ENCODE measurements around the gene C18orf32.

The C18orf32 gene

DNA sequence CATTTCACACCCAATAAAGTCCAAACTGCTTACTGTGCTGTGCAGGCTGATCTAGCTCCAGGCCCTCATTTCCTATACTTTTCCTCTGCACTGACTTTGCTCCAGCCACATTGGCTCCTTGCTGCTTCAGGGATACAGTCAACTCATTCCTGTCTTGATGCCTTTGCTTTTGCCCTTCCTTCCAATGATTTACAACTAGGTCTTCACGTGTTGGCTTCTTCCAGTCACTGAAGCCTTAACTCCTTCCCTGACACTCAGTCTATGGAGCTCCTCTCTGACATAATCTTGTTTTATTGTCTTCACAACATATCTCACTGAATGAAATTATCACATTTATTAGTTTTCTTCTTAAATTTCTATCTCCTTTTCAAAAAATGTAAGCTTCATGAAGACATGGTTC lies 16.9 kb upstream of the C18orf32 start:
- ChIA-PET CTCF (interaction anchor here (0.5 to 0.6 kb wide), 2 partner anchors 8 to 10 kb away, joined by 3 read pairs; no protein-coding TSS in a partner anchor), POLR2A (interaction anchor here (0.8 kb wide), 1 partner anchor 17 kb away, joined by 3 read pairs; the partner anchor contains the start of gene C18orf32)
- no peak for DNase-seq (ENCODE audit: extremely low spot score)
- TF ChIP-seq TARDBP (IDR thresholded peaks at IDR 0.05) = no peak
- TF ChIP-seq SUZ12 (IDR thresholded peaks at IDR 0.05) = no peak
- TF ChIP-seq, protein P1, sequence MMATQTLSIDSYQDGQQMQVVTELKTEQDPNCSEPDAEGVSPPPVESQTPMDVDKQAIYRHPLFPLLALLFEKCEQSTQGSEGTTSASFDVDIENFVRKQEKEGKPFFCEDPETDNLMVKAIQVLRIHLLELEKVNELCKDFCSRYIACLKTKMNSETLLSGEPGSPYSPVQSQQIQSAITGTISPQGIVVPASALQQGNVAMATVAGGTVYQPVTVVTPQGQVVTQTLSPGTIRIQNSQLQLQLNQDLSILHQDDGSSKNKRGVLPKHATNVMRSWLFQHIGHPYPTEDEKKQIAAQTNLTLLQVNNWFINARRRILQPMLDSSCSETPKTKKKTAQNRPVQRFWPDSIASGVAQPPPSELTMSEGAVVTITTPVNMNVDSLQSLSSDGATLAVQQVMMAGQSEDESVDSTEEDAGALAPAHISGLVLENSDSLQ (IDR thresholded peaks at IDR 0.05) = 0 out of 2 replicates have a peak, but pooled peaks have one; percentile 13

- CTCF ChIA-PET = interaction anchor here (0.8 to 1.5 kb wide), 2 partner anchors 11 to 358 kb away, joined by 3 to 4 read pairs; no protein-coding TSS in a partner anchor
- POLR2A ChIA-PET = interaction anchor here (1.0 kb wide), 1 partner anchor 13 kb away, joined by 4 read pairs; the partner anchor contains the start of gene C18orf32
- TF ChIP-seq, protein P1 (IDR thresholded peaks at IDR 0.05) = peak; percentile 95
- no peak for TF ChIP-seq ZNF384 (IDR thresholded peaks at IDR 0.05)
- TF ChIP-seq FOXM1 (IDR thresholded peaks at IDR 0.05; ENCODE audit: borderline replicate concordance) = no peak
- TF ChIP-seq FOXA1 (IDR thresholded peaks at IDR 0.05) = no peak
- no peak for TF ChIP-seq ELF4 (IDR thresholded peaks at IDR 0.05)
- TF ChIP-seq NFRKB (IDR thresholded peaks at IDR 0.05) = no peak
- peak; percentile 72; the same call in 1 of the 2 replicates for TF ChIP-seq CTBP1 (IDR thresholded peaks at IDR 0.05; ENCODE audit: borderline replicate concordance)
- TF ChIP-seq HDGF (IDR thresholded peaks at IDR 0.05; ENCODE audit: borderline replicate concordance) = no peak
- TF ChIP-seq FOXK2 (IDR thresholded peaks at IDR 0.05) = no peak
- TF ChIP-seq LEF1 (IDR thresholded peaks at IDR 0.05; ENCODE audit: borderline replicate concordance) = no peak
- no peak for TF ChIP-seq TARDBP (IDR thresholded peaks at IDR 0.05)
- no peak for DNase-seq (ENCODE audit: extremely low spot score)
Measured at GRCh38 chr18:49500201-49500921, 13.3 kb upstream of the C18orf32 start.

- DNase-seq (ENCODE audit: extremely low spot score) = no peak
- TF ChIP-seq CTBP1 (IDR thresholded peaks at IDR 0.05; ENCODE audit: borderline replicate concordance) = no peak
- no peak for TF ChIP-seq BHLHE40 (IDR thresholded peaks at IDR 0.05; ENCODE audit: borderline replicate concordance)
- no peak for TF ChIP-seq HDGF (IDR thresholded peaks at IDR 0.05; ENCODE audit: borderline replicate concordance)
- no peak for TF ChIP-seq SUZ12 (IDR thresholded peaks at IDR 0.05)
- no peak for TF ChIP-seq NFRKB (IDR thresholded peaks at IDR 0.05)
- TF ChIP-seq ZNF384 (IDR thresholded peaks at IDR 0.05) = no peak
- TF ChIP-seq LEF1 (IDR thresholded peaks at IDR 0.05; ENCODE audit: borderline replicate concordance) = no peak
- no peak for TF ChIP-seq TARDBP (IDR thresholded peaks at IDR 0.05)
- no peak for TF ChIP-seq FOXA1 (IDR thresholded peaks at IDR 0.05)
- no peak for TF ChIP-seq FOXM1 (IDR thresholded peaks at IDR 0.05; ENCODE audit: borderline replicate concordance)
- no peak for TF ChIP-seq SP1 (IDR thresholded peaks at IDR 0.05)
- TF ChIP-seq, protein P1 (IDR thresholded peaks at IDR 0.05) = no peak
- TF ChIP-seq ARNT (IDR thresholded peaks at IDR 0.05) = no peak
- TF ChIP-seq FOXK2 (IDR thresholded peaks at IDR 0.05) = no peak
- no peak for TF ChIP-seq ELF4 (IDR thresholded peaks at IDR 0.05)
- ChIA-PET POLR2A (no interaction called here), CTCF (no interaction called here)
Measured at GRCh38 chr18:49499046-49499637, 12.1 kb upstream of the C18orf32 start.

- TF ChIP-seq ARNT (IDR thresholded peaks at IDR 0.05) (no peak), ELF4 (IDR thresholded peaks at IDR 0.05) (no peak), LEF1 (IDR thresholded peaks at IDR 0.05; ENCODE audit: borderline replicate concordance) (no peak), NFRKB (IDR thresholded peaks at IDR 0.05) (no peak), L3MBTL2 (conservative IDR thresholded peaks at IDR 0.05) (no peak), SP1 (IDR thresholded peaks at IDR 0.05) (no peak), ZNF384 (IDR thresholded peaks at IDR 0.05) (no peak), CTBP1 (IDR thresholded peaks at IDR 0.05; ENCODE audit: borderline replicate concordance) (no peak)
- ChIA-PET CTCF (interaction anchor here (0.6 to 0.9 kb wide), 2 partner anchors 8 to 15 kb away, joined by 3 to 5 read pairs; no protein-coding TSS in a partner anchor), POLR2A (interaction anchor here (1.8 kb wide), 1 partner anchor 8 kb away, joined by 12 read pairs; the partner anchor contains the start of gene C18orf32)
- no peak for DNase-seq (ENCODE audit: extremely low spot score)
Measured at GRCh38 chr18:49495480-49495879, 8.4 kb upstream of the C18orf32 start.

DNA sequence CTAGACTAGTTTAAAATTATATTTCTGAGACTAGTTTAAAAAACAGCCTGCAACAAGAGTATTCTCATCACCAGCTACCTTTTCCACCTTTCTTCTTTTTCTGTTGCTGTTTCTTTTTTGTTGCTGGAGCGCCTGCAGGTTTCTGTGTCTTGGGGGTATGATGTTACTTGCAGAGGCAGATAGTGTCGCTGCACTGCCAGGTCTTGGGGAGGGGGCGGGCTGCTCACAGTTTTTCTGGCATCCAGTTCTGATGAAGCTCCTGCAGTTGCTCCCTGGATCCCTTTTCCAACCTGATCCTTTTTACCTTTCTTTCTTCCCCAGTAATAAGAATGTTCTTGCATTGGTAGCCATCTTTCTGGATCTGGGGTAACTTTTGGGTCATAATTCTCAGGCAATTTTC lies 8.0 kb upstream of the C18orf32 start:
- POLR2A ChIA-PET = interaction anchor here (1.8 kb wide), 1 partner anchor 8 kb away, joined by 12 read pairs; the partner anchor contains the start of gene C18orf32
- CTCF ChIA-PET = no interaction called here
- DNase-seq (ENCODE audit: extremely low spot score) = no peak
- no peak for TF ChIP-seq SP1 (IDR thresholded peaks at IDR 0.05)
- no peak for TF ChIP-seq SUZ12 (IDR thresholded peaks at IDR 0.05)

- ChIA-PET CTCF (no interaction called here), POLR2A (interaction anchor here (1.8 kb wide), 1 partner anchor 8 kb away, joined by 12 read pairs; the partner anchor contains the start of gene C18orf32)
- no peak for DNase-seq (ENCODE audit: extremely low spot score)
- TF ChIP-seq, protein P1 (IDR thresholded peaks at IDR 0.05) = no peak
- no peak for TF ChIP-seq CTBP1 (IDR thresholded peaks at IDR 0.05; ENCODE audit: borderline replicate concordance)
- no peak for TF ChIP-seq ARNT (IDR thresholded peaks at IDR 0.05)
- TF ChIP-seq NFRKB (IDR thresholded peaks at IDR 0.05) = no peak
- no peak for TF ChIP-seq LEF1 (IDR thresholded peaks at IDR 0.05; ENCODE audit: borderline replicate concordance)
- no peak for TF ChIP-seq TARDBP (IDR thresholded peaks at IDR 0.05)
- TF ChIP-seq SUZ12 (IDR thresholded peaks at IDR 0.05) = no peak
- TF ChIP-seq HDGF (IDR thresholded peaks at IDR 0.05; ENCODE audit: borderline replicate concordance) = no peak
- no peak for TF ChIP-seq BHLHE40 (IDR thresholded peaks at IDR 0.05; ENCODE audit: borderline replicate concordance)
- TF ChIP-seq ZNF384 (IDR thresholded peaks at IDR 0.05) = no peak
- no peak for TF ChIP-seq FOXK2 (IDR thresholded peaks at IDR 0.05)
- TF ChIP-seq L3MBTL2 (conservative IDR thresholded peaks at IDR 0.05) = no peak
- TF ChIP-seq FOXA1 (IDR thresholded peaks at IDR 0.05) = no peak
- no peak for TF ChIP-seq SP1 (IDR thresholded peaks at IDR 0.05)
- TF ChIP-seq FOXM1 (IDR thresholded peaks at IDR 0.05; ENCODE audit: borderline replicate concordance) = no peak
- TF ChIP-seq ELF4 (IDR thresholded peaks at IDR 0.05) = no peak
Measured at GRCh38 chr18:49494660-49495059, 7.6 kb upstream of the C18orf32 start.
